Neural cell (in vitro differentiated cells): Measurements from ENCODE around the gene RPL15.

Experiments used
- EP300 ChIP-seq: fragments of 450-650 bp; conservative IDR thresholded peaks from 2 replicates; pipeline ENCODE4 v1.6.1; 2014; ENCODE audit warnings: antibody characterized with exemption, mild to moderate bottlenecking, moderate library complexity; ENCODE audit not compliant: poor library complexity, severe bottlenecking
- RAD21 ChIP-seq: fragments of 450-650 bp; conservative IDR thresholded peaks from 2 replicates; pipeline ENCODE4 v1.6.1; 2014; ENCODE audit warnings: antibody characterized with exemption, mild to moderate bottlenecking, moderate library complexity
- TF ChIP-seq, protein P1 (sequence below): fragments of 450-650 bp; IDR thresholded peaks from 2 replicates; pipeline ENCODE4 v1.5.1; 2014; ENCODE audit warnings: antibody characterized with exemption, mild to moderate bottlenecking, moderate library complexity; ENCODE audit not compliant: poor library complexity, severe bottlenecking

DNA sequence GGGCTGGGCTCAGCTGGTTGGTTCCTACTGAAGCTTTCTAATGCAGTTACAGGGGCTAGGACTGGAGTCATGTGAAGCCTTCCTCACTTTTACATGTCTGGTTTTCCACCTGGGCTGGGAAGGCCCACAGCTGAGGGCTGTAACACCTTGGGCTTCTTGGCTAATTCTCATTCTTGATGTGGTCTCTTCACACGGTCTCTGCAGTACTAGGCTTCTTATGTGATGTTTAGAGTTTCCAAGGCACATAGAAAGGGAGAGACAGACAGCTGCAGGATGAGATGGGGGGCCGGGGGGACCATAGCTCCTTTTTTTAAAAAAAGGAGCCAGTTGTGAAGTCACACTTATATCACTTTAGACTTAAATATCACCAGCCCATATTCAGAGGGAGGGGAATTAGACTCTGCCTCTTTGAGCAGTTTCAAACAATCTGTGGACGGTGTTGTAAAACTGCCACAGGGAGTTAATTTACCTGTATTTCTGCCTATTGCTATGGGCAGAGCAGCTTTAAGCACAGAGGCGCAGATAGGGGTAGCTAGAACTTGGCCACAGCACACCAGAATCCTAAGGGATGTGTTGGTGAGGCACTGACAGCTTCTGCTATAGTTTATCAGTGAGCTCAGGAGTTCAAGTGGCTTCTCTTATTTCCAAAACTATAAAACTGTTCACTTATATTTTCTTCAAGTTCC is 46.8 kb upstream of the RPL15 start:
- TF ChIP-seq, protein P1, sequence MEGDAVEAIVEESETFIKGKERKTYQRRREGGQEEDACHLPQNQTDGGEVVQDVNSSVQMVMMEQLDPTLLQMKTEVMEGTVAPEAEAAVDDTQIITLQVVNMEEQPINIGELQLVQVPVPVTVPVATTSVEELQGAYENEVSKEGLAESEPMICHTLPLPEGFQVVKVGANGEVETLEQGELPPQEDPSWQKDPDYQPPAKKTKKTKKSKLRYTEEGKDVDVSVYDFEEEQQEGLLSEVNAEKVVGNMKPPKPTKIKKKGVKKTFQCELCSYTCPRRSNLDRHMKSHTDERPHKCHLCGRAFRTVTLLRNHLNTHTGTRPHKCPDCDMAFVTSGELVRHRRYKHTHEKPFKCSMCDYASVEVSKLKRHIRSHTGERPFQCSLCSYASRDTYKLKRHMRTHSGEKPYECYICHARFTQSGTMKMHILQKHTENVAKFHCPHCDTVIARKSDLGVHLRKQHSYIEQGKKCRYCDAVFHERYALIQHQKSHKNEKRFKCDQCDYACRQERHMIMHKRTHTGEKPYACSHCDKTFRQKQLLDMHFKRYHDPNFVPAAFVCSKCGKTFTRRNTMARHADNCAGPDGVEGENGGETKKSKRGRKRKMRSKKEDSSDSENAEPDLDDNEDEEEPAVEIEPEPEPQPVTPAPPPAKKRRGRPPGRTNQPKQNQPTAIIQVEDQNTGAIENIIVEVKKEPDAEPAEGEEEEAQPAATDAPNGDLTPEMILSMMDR = no peak
- TF ChIP-seq EP300 (no peak), RAD21 (no peak)
